MM.1S (cell line): ENCODE measurements around the gene USP44.
A peak's percentile ranks its signal among the peaks of the same experiment; 100 is the strongest.

Source experiments
- DNase-seq: peaks from one replicate; pipeline ENCODE4 v3.0.0-alpha.2; 2015
- H2AFZ ChIP-seq: fragments of 300-600 bp; sonication (generic); 2 replicates; pipeline ENCODE4 v1.6.0; 2016; ENCODE audit warnings: antibody characterized with exemption, low read length
- H3F3A ChIP-seq: fragments of 300-600 bp; sonication (generic); 2 replicates; pipeline ENCODE4 v1.6.1; 2016; ENCODE audit warnings: mild to moderate bottlenecking, antibody characterized with exemption, low read length, moderate library complexity, mixed read lengths; ENCODE audit not compliant: insufficient read depth
- H3K27ac ChIP-seq: fragments of 300-600 bp; sonication (generic); 2 replicates; pipeline ENCODE4 v1.5.1; 2016; ENCODE audit warnings: mild to moderate bottlenecking, low read length
- H3K27me3 ChIP-seq: fragments of 300-600 bp; sonication (generic); replicated peaks from 2 replicates; pipeline ENCODE4 v1.6.0; 2016; ENCODE audit warnings: low read length; ENCODE audit not compliant: insufficient read depth
- H3K36me3 ChIP-seq: fragments of 300-600 bp; sonication (generic); replicated peaks from 2 replicates; pipeline ENCODE4 v1.6.1; 2016; ENCODE audit warnings: mild to moderate bottlenecking, low read length, mixed read lengths; ENCODE audit not compliant: insufficient read depth
- H3K4me1 ChIP-seq: fragments of 300-600 bp; sonication (generic); 2 replicates; pipeline ENCODE4 v1.6.1; 2016; ENCODE audit warnings: low read length, mixed read lengths
- H3K4me2 ChIP-seq: fragments of 300-600 bp; sonication (generic); 2 replicates; pipeline ENCODE4 v1.6.0; 2016; ENCODE audit warnings: low read depth, low read length
- H3K4me3 ChIP-seq: fragments of 300-600 bp; sonication (generic); 2 replicates; pipeline ENCODE4 v1.5.1; 2016; ENCODE audit warnings: low read length, mixed read lengths
- H3K79me2 ChIP-seq: fragments of 300-600 bp; sonication (generic); 2 replicates; pipeline ENCODE4 v1.6.1; 2016; ENCODE audit warnings: mixed run types, low read length, mixed read lengths
- H3K9ac ChIP-seq: fragments of 300-600 bp; sonication (generic); 2 replicates; pipeline ENCODE4 v1.6.1; 2016; ENCODE audit warnings: low read length, mixed read lengths
- H3K9me2 ChIP-seq: fragments of 300-600 bp; sonication (generic); replicated peaks from 2 replicates; pipeline ENCODE4 v1.6.1; 2016; ENCODE audit warnings: mild to moderate bottlenecking, low read length, mixed read lengths; ENCODE audit not compliant: insufficient read depth
- H3K9me3 ChIP-seq: fragments of 300-600 bp; sonication (generic); replicated peaks from 2 replicates; pipeline ENCODE4 v1.6.1; 2016; ENCODE audit warnings: mild to moderate bottlenecking, low read length, mixed read lengths; ENCODE audit not compliant: insufficient read depth
- H4K20me1 ChIP-seq: fragments of 300-600 bp; sonication (generic); 2 replicates; pipeline ENCODE4 v1.6.1; 2016; ENCODE audit warnings: mild to moderate bottlenecking, low read length, moderate library complexity, mixed read lengths; ENCODE audit not compliant: insufficient read depth
- CTCF ChIP-seq: fragments of 300-600 bp; sonication (generic); IDR thresholded peaks from 2 replicates; pipeline ENCODE4 v1.5.1; 2016; ENCODE audit warnings: antibody characterized with exemption, low read length, mixed read lengths
- EZH2 ChIP-seq: fragments of 300-600 bp; sonication (generic); optimal IDR thresholded peaks from 2 replicates; pipeline ENCODE3; 2017; ENCODE audit warnings: low read depth, mild to moderate bottlenecking, antibody characterized with exemption, low read length, mixed read lengths
- EZH2phosphoT487 ChIP-seq: fragments of 300-600 bp; sonication (generic); IDR thresholded peaks from 2 replicates; pipeline ENCODE4 v1.6.1; 2018; ENCODE audit warnings: antibody characterized with exemption, low read length

USP44 gene

GRCh38 chr12:95590775-95591174, 39.5 kb upstream of the USP44 start:
- DNase-seq = no peak
- H2AFZ ChIP-seq = no peak overlapping the region
- no peak overlapping the region for H3K4me3 ChIP-seq
- H3K79me2 ChIP-seq = no peaks in the 10 kb centered on the region
- no peak overlapping the region for H3K4me2 ChIP-seq
- no peaks in the 10 kb centered on the region for H3K4me1 ChIP-seq
- no peak overlapping the region for H3K9ac ChIP-seq
- H3K9me3 ChIP-seq = no peaks in the 10 kb centered on the region
- no peaks in the 10 kb centered on the region for H4K20me1 ChIP-seq
- H3K27me3 ChIP-seq = no peaks in the 10 kb centered on the region
- H3K9me2 ChIP-seq = no peaks in the 10 kb centered on the region
- no peaks in the 10 kb centered on the region for H3F3A ChIP-seq
- no peak overlapping the region for H3K27ac ChIP-seq
- TF ChIP-seq CTCF (no peak), EZH2 (no peak), EZH2phosphoT487 (no peak)
- no peaks in the 10 kb centered on the region for H3K36me3 ChIP-seq

- H3K4me1 ChIP-seq = no peaks in the 10 kb centered on the region
- no peak for TF ChIP-seq EZH2phosphoT487
- no peak for TF ChIP-seq EZH2
- no peak overlapping the region for H3K27ac ChIP-seq
- H3K79me2 ChIP-seq = no peaks in the 10 kb centered on the region
- no peaks in the 10 kb centered on the region for H3K27me3 ChIP-seq
- no peaks in the 10 kb centered on the region for H3K9me2 ChIP-seq
- no peak overlapping the region for H3K4me2 ChIP-seq
- no peak for DNase-seq
- H3K9ac ChIP-seq = no peak overlapping the region
- H3F3A ChIP-seq = no peaks in the 10 kb centered on the region
- no peak overlapping the region for H2AFZ ChIP-seq
- no peaks in the 10 kb centered on the region for H4K20me1 ChIP-seq
- no peaks in the 10 kb centered on the region for H3K36me3 ChIP-seq
- no peaks in the 10 kb centered on the region for H3K9me3 ChIP-seq
- no peak overlapping the region for H3K4me3 ChIP-seq
Observed at GRCh38 chr12:95583933-95584332, 32.7 kb upstream of the USP44 start.

GRCh38 chr12:95582230-95583058, 31.2 kb upstream of the USP44 start:
- H3K4me2 ChIP-seq = no peak overlapping the region
- H3K9me3 ChIP-seq = no peaks in the 10 kb centered on the region
- H2AFZ ChIP-seq = no peak overlapping the region
- TF ChIP-seq EZH2phosphoT487 = no peak
- TF ChIP-seq CTCF = peak; percentile 15; the same call in 1 of the 2 replicates
- no peaks in the 10 kb centered on the region for H4K20me1 ChIP-seq
- H3K27ac ChIP-seq = no peak overlapping the region
- no peak for DNase-seq
- H3K36me3 ChIP-seq = no peaks in the 10 kb centered on the region
- H3K27me3 ChIP-seq = no peaks in the 10 kb centered on the region
- H3K9ac ChIP-seq = no peak overlapping the region
- no peaks in the 10 kb centered on the region for H3K79me2 ChIP-seq
- H3F3A ChIP-seq = no peaks in the 10 kb centered on the region
- no peaks in the 10 kb centered on the region for H3K4me1 ChIP-seq
- H3K4me3 ChIP-seq = no peak overlapping the region
- H3K9me2 ChIP-seq = no peaks in the 10 kb centered on the region

- Histone ChIP-seq H3K4me1 (no peaks in the 10 kb centered on the region), H3F3A (no peaks in the 10 kb centered on the region), H4K20me1 (no peaks in the 10 kb centered on the region), H3K79me2 (no peaks in the 10 kb centered on the region), H3K27me3 (no peaks in the 10 kb centered on the region), H3K36me3 (no peaks in the 10 kb centered on the region), H3K27ac (no peak overlapping the region), H3K9me3 (no peaks in the 10 kb centered on the region), H2AFZ (no peak overlapping the region), H3K4me3 (no peak overlapping the region), H3K9ac (no peak overlapping the region), H3K4me2 (no peak overlapping the region), H3K9me2 (no peaks in the 10 kb centered on the region)
- DNase-seq = no peak
- no peak for TF ChIP-seq CTCF
- TF ChIP-seq EZH2phosphoT487 = no peak
- TF ChIP-seq EZH2 = no peak
Observed at GRCh38 chr12:95577820-95578219, 26.5 kb upstream of the USP44 start.
